Keratinocyte (primary cell): ENCODE results near the gene PRKCD. TPM values are rescaled to one million over a fixed set of nuclear protein-coding genes. Genes with fewer than 3 reads are reported as not detected.

Experiments used
- DNase-seq: peaks from one replicate; pipeline ENCODE4 v3.0.0-alpha.2; 2011; ENCODE audit warnings: low read depth, missing footprints, low spot score
- FAIRE-seq: peaks from 2 replicates; lab custom pipeline; 2011; peaks lifted over from hg19 to GRCh38; lab: Jason Lieb, UNC
- H2AFZ ChIP-seq: 2 replicates; pipeline ENCODE4 v1.6.0; 2012; ENCODE audit warnings: low read length, control low read depth, inconsistent platforms; ENCODE audit not compliant: control insufficient read depth
- H3K27ac ChIP-seq: 2 replicates; pipeline ENCODE4 v1.5.1; 2011; ENCODE audit warnings: low read length; ENCODE audit not compliant: control insufficient read depth, insufficient read depth
- H3K27me3 ChIP-seq: 3 replicates; pipeline ENCODE4 v1.6.0; 2011; ENCODE audit warnings: low read length; ENCODE audit not compliant: control insufficient read depth, insufficient read depth; ENCODE audit errors: extremely low read depth
- H3K36me3 ChIP-seq, 2 experiments: 2 replicates in 1 of 2; 3 replicates in 1 of 2; pipeline ENCODE4 v1.5.1; 2011; ENCODE audit warnings: low read length in 2 of 2, mild to moderate bottlenecking in 1 of 2; ENCODE audit not compliant: control insufficient read depth in 2 of 2, insufficient read depth in 2 of 2; ENCODE audit errors: extremely low read depth in 1 of 2
- H3K4me1 ChIP-seq: 3 replicates; pipeline ENCODE4 v1.5.1; 2011; ENCODE audit warnings: low read length; ENCODE audit not compliant: control insufficient read depth, insufficient read depth; ENCODE audit errors: extremely low read depth
- H3K4me2 ChIP-seq: 3 replicates; pipeline ENCODE4 v1.6.0; 2011; ENCODE audit warnings: low read depth, low read length; ENCODE audit not compliant: control insufficient read depth, insufficient read depth; ENCODE audit errors: extremely low read depth
- H3K4me3 ChIP-seq, 3 experiments: fragments of 200-600 bp in 1 of 3; sonication (generic) in 1 of 3; 2 replicates in 2 of 3; 3 replicates in 1 of 3; pipeline ENCODE4 v1.5.1; 2011 to 2016; ENCODE audit warnings: low read length in 3 of 3, mild to moderate bottlenecking in 3 of 3, control low read depth in 2 of 3, inconsistent platforms in 1 of 3, low read depth in 1 of 3, mixed read lengths in 1 of 3, mixed run types in 1 of 3, moderate library complexity in 1 of 3; ENCODE audit not compliant: control insufficient read depth in 2 of 3, insufficient read depth in 2 of 3; ENCODE audit errors: extremely low read depth in 1 of 3
- H3K79me2 ChIP-seq: 2 replicates; pipeline ENCODE4 v1.6.0; 2012; ENCODE audit warnings: low read length; ENCODE audit not compliant: control insufficient read depth, insufficient read depth
- H3K9ac ChIP-seq: 3 replicates; pipeline ENCODE4 v1.6.0; 2011; ENCODE audit warnings: low read length; ENCODE audit not compliant: control insufficient read depth, insufficient read depth; ENCODE audit errors: extremely low read depth
- H3K9me1 ChIP-seq: 3 replicates; pipeline ENCODE4 v1.6.0; 2011; ENCODE audit warnings: low read length; ENCODE audit not compliant: control insufficient read depth, insufficient read depth; ENCODE audit errors: extremely low read depth
- H3K9me3 ChIP-seq: 2 replicates; pipeline ENCODE4 v1.5.1; 2012; ENCODE audit warnings: low read depth, low read length; ENCODE audit not compliant: control insufficient read depth
- H4K20me1 ChIP-seq: 3 replicates; pipeline ENCODE4 v1.6.0; 2011; ENCODE audit warnings: low read length; ENCODE audit not compliant: control insufficient read depth, insufficient read depth; ENCODE audit errors: extremely low read depth
- CTCF ChIP-seq, 3 experiments: IDR thresholded peaks in 1 of 3; conservative IDR thresholded peaks in 1 of 3; optimal IDR thresholded peaks in 1 of 3; 2 replicates in 2 of 3; 3 replicates in 1 of 3; pipeline versions ENCODE3 to v1.5.1; 2011; ENCODE audit warnings: low read length in 3 of 3, mild to moderate bottlenecking in 3 of 3, moderate library complexity in 2 of 3, control low read depth in 1 of 3, inconsistent platforms in 1 of 3; ENCODE audit not compliant: insufficient read depth in 2 of 3; ENCODE audit errors: extremely low read depth in 1 of 3
- EZH2 ChIP-seq: IDR thresholded peaks from one replicate; pipeline ENCODE4 v1.6.1; 2012; ENCODE audit warnings: inconsistent platforms, mild to moderate bottlenecking, low read length, moderate library complexity
- dilution Hi-C: fragments of 300-500 bp; cut with MboI; formaldehyde crosslinking; loops from one replicate; pipeline ENCODE4 v1.7.0; 2020; ENCODE audit warnings: low sequenced_read_pairs; ENCODE audit not compliant: extremely low pct_ligation_motif_present
- polyA plus RNA-seq, 5 experiments: library from polyadenylated mRNA; depleted of rRNA in 3 of 5; stranded (reverse) in 3 of 5; stranded (forward) in 1 of 5; unstranded in 1 of 5; fragments of >200 nt; gene quantifications; 1 replicate in 1 of 5; 2 replicates in 3 of 5; 3 replicates in 1 of 5; pipeline versions ENCODE4 v1.2.1 to v1.2.3, GENCODE V29; 2011 to 2012; ENCODE audit warnings: missing spikeins in 2 of 5, low read depth in 1 of 5, low replicate concordance in 1 of 5

The PRKCD gene
- polyA plus RNA-seq, 1 donor (not counting 4 experiments of a cell fraction or from before 2014, with no cell fraction given), result 25.1 TPM

GRCh38 chr3:53137835-53138446, 23.1 kb upstream of the PRKCD start:
- no peak overlapping the region for H2AFZ ChIP-seq
- no peaks in the 10 kb centered on the region for H4K20me1 ChIP-seq
- H3K27me3 ChIP-seq, result no peaks in the 10 kb centered on the region
- dilution Hi-C loops, result no loop called here
- no peak for FAIRE-seq
- TF ChIP-seq CTCF (optimal IDR thresholded peaks at IDR 0.05 in 1 of 3, IDR thresholded peaks at IDR 0.05 in 1 of 3, conservative IDR thresholded peaks at IDR 0.05 in 1 of 3; ENCODE audit: extremely low read depth in 1 of 3, insufficient read depth in 2 of 3, low read length in 3 of 3) (no peak), EZH2 (no peak)
- no peak overlapping the region for H3K9ac ChIP-seq
- H3K4me3 ChIP-seq, result no peak overlapping the region
- no peaks in the 10 kb centered on the region for H3K36me3 ChIP-seq
- no peaks in the 10 kb centered on the region for H3K79me2 ChIP-seq
- H3K27ac ChIP-seq, result no peak overlapping the region
- H3K4me1 ChIP-seq, result peaks cover 4% of the 10 kb centered on the region
- H3K9me1 ChIP-seq, result no peaks in the 10 kb centered on the region
- DNase-seq, result no peak
- no peaks in the 10 kb centered on the region for H3K9me3 ChIP-seq
- H3K4me2 ChIP-seq, result no peak overlapping the region

GRCh38 chr3:53139906-53140846, 20.8 kb upstream of the PRKCD start:
- no peak overlapping the region for H3K9ac ChIP-seq
- peaks cover 4% of the 10 kb centered on the region for H3K4me1 ChIP-seq
- dilution Hi-C loops, result no loop called here
- H3K9me3 ChIP-seq, result no peaks in the 10 kb centered on the region
- no peak overlapping the region for H3K27ac ChIP-seq
- H4K20me1 ChIP-seq, result no peaks in the 10 kb centered on the region
- FAIRE-seq (no peak), DNase-seq (no peak)
- no peak overlapping the region for H3K4me2 ChIP-seq
- H2AFZ ChIP-seq, result no peak overlapping the region
- H3K4me3 ChIP-seq, result no peak overlapping the region
- H3K27me3 ChIP-seq, result no peaks in the 10 kb centered on the region
- H3K79me2 ChIP-seq, result no peaks in the 10 kb centered on the region
- no peaks in the 10 kb centered on the region for H3K9me1 ChIP-seq
- no peaks in the 10 kb centered on the region for H3K36me3 ChIP-seq
- TF ChIP-seq CTCF (optimal IDR thresholded peaks at IDR 0.05 in 1 of 3, IDR thresholded peaks at IDR 0.05 in 1 of 3, conservative IDR thresholded peaks at IDR 0.05 in 1 of 3; ENCODE audit: extremely low read depth in 1 of 3, insufficient read depth in 2 of 3, low read length in 3 of 3), result no peak
- TF ChIP-seq EZH2, result no peak
